Measurements from ENCODE around the gene AFAP1. TPM values are rescaled to one million over a fixed set of nuclear protein-coding genes. Genes with fewer than 3 reads are reported as not detected.

The AFAP1 gene
- total RNA-seq, 1 donor from 2014 or later = 67.9 TPM

DNA sequence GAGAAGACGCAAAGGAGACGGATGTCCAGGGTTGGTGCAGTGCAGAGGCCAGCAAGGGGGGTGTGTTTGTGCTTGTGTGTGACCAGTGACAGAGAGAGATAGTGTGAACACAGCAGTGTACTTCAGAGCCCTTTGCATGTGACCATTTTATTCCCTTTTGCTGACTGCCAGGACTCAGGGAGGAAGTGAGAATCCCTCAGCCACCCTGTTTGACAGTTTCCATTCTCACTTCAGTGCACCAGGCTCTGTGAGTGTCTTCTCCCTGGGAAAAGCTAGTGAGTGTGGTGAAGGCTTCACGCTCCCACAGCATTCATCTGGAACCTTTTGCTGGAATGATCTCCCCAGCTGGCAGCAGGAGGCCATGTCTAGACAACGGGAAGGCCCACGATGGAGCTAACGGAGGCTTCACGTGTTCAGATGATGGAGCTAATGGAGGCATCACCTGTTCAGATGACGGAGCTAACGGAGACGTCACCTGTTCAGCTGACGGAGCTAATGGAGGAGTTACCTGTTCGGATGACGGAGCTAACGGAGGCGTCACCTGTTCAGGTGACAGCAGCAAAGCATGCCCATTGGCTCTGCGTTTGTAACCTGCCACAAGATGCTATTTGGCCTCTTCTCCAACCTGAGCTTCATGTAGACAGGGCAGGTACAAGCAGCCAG, 195.4 kb downstream of the AFAP1 start:
- Histone ChIP-seq H3K9ac (ENCODE audit: low read length) (no peak overlapping the region), H2AFZ (ENCODE audit: low read depth, low read length) (no peak overlapping the region), H3K36me3 (ENCODE audit: insufficient read depth, low read length) (no peaks in the 10 kb centered on the region), H3K9me3 (ENCODE audit: insufficient read depth, low read depth, low read length) (no peaks in the 10 kb centered on the region), H3K27ac (ENCODE audit: low read depth, low read length) (no peak overlapping the region), H3K4me3 (ENCODE audit: insufficient read depth, low read depth, low read length) (no peak overlapping the region), H3K79me2 (ENCODE audit: insufficient read depth, low read length) (no peaks in the 10 kb centered on the region), H3K27me3 (ENCODE audit: insufficient read depth, low read length) (no peaks in the 10 kb centered on the region), H3K4me1 (ENCODE audit: insufficient read depth, low read length) (no peaks in the 10 kb centered on the region), H4K20me1 (ENCODE audit: insufficient read depth, low read length) (peaks cover 10% of the 10 kb centered on the region), H3K4me2 (ENCODE audit: low read length) (no peak overlapping the region)
- DNase-seq (ENCODE audit: low read depth) (no peak), FAIRE-seq (no peak)
- no peak overlapping the region for H3K27ac Mint-ChIP-seq (ENCODE audit: unreplicated experiment)
- H3K4me3 Mint-ChIP-seq (ENCODE audit: unreplicated experiment) = no peak overlapping the region
- no peaks in the 10 kb centered on the region for H3K9me3 Mint-ChIP-seq (ENCODE audit: unreplicated experiment)
- H3K4me1 Mint-ChIP-seq (ENCODE audit: low read depth, unreplicated experiment) = peaks cover 8% of the 10 kb centered on the region
- H3K27me3 Mint-ChIP-seq (ENCODE audit: low read depth, unreplicated experiment) = peaks cover 47% of the 10 kb centered on the region
- no peak for TF ChIP-seq EZH2 (IDR thresholded peaks at IDR 0.05; ENCODE audit: insufficient read depth, low read length)
- H3K36me3 Mint-ChIP-seq (ENCODE audit: low read depth, unreplicated experiment) = peaks cover 10% of the 10 kb centered on the region

DNA sequence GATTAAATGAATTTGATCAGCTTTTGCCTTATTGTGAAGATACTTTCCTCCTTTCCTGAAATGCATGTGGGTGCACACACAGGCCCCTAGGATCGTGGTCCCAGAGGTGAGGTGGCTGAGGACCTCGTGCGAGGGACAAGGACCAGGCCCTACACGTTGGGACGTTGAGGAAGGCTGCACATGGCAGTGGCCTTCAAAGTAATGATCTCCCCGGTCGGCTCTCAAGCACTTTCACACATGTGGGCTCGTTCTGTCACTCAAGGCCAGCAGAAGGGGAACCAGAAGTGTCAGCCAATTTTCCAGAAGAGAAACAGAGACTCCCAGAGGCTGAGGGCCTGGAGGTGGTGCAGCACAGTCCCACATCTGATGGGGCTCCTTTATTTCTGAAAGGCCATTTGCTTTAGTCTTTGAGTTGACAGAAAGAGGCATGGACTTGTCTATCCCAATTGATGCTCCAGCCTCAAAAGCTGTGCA, 196.8 kb downstream of the AFAP1 start:
- Mint-ChIP-seq H3K27me3 (ENCODE audit: low read depth, unreplicated experiment) (peaks cover 46% of the 10 kb centered on the region), H3K4me3 (ENCODE audit: unreplicated experiment) (no peak overlapping the region), H3K9me3 (ENCODE audit: unreplicated experiment) (peaks cover 2% of the 10 kb centered on the region), H3K27ac (ENCODE audit: unreplicated experiment) (no peak overlapping the region), H3K4me1 (ENCODE audit: low read depth, unreplicated experiment) (no peaks in the 10 kb centered on the region), H3K36me3 (ENCODE audit: low read depth, unreplicated experiment) (peaks cover 12% of the 10 kb centered on the region)
- FAIRE-seq (no peak), DNase-seq (ENCODE audit: low read depth) (no peak)
- H3K27ac ChIP-seq (ENCODE audit: low read depth, low read length) = no peak overlapping the region
- H3K9me3 ChIP-seq (ENCODE audit: insufficient read depth, low read depth, low read length) = no peaks in the 10 kb centered on the region
- no peak overlapping the region for H3K4me3 ChIP-seq (ENCODE audit: insufficient read depth, low read depth, low read length)
- H3K36me3 ChIP-seq (ENCODE audit: insufficient read depth, low read length) = no peaks in the 10 kb centered on the region
- no peaks in the 10 kb centered on the region for H3K79me2 ChIP-seq (ENCODE audit: insufficient read depth, low read length)
- H3K27me3 ChIP-seq (ENCODE audit: insufficient read depth, low read length) = no peaks in the 10 kb centered on the region
- no peak overlapping the region for H3K9ac ChIP-seq (ENCODE audit: low read length)
- H3K4me1 ChIP-seq (ENCODE audit: insufficient read depth, low read length) = no peaks in the 10 kb centered on the region
- peaks cover 10% of the 10 kb centered on the region for H4K20me1 ChIP-seq (ENCODE audit: insufficient read depth, low read length)
- H2AFZ ChIP-seq (ENCODE audit: low read depth, low read length) = no peak overlapping the region
- no peak overlapping the region for H3K4me2 ChIP-seq (ENCODE audit: low read length)
- TF ChIP-seq EZH2 (IDR thresholded peaks at IDR 0.05; ENCODE audit: insufficient read depth, low read length) = no peak
- TF ChIP-seq, protein P1, sequence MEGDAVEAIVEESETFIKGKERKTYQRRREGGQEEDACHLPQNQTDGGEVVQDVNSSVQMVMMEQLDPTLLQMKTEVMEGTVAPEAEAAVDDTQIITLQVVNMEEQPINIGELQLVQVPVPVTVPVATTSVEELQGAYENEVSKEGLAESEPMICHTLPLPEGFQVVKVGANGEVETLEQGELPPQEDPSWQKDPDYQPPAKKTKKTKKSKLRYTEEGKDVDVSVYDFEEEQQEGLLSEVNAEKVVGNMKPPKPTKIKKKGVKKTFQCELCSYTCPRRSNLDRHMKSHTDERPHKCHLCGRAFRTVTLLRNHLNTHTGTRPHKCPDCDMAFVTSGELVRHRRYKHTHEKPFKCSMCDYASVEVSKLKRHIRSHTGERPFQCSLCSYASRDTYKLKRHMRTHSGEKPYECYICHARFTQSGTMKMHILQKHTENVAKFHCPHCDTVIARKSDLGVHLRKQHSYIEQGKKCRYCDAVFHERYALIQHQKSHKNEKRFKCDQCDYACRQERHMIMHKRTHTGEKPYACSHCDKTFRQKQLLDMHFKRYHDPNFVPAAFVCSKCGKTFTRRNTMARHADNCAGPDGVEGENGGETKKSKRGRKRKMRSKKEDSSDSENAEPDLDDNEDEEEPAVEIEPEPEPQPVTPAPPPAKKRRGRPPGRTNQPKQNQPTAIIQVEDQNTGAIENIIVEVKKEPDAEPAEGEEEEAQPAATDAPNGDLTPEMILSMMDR (IDR thresholded peaks at IDR 0.05; ENCODE audit: insufficient read depth, low read depth, low read length) = no peak

DNA sequence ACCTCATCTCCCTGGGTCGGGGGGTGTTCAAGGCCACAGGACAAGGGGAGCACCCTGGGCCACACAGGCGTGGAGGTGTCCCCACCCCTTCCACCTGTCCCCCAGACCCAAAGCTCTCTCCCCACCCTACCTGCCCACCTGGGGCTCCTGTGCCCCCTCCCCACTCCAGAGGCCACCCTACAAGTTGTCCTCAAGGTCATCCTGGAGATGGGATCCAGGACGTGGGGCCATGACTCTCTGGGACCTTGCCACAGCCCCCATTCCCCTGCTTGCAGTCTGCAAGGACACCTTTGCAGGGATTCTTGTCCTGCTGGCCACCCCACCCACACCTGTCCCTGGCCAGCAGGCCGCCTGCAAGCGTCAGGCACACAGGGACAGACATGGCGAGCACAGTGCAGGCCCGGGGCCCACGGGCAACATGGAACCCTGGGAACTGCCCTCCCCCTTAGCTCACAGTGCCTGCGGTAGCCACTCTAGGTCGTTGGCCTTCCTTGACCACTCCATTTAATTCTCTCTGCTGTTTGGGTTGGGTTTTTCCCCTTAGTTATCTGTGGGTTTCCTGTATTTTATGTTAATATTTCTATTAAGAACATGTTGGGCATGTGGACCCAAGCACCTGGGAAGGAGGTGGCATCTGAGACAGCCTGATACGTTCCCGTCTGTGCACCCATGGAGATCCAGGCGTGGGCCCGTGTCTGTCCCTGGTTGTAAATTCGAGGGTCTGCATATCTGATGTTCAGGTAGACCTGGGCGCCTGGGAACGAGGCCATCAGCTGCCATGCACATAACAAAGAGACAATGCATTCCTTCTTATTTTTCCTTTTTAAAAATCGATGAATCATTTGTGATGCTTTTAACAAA, 197.5 kb downstream of the AFAP1 start:
- no peaks in the 10 kb centered on the region for H3K4me1 Mint-ChIP-seq (ENCODE audit: low read depth, unreplicated experiment)
- Histone ChIP-seq H3K4me1 (ENCODE audit: insufficient read depth, low read length) (no peaks in the 10 kb centered on the region), H3K27me3 (ENCODE audit: insufficient read depth, low read length) (no peaks in the 10 kb centered on the region), H3K9ac (ENCODE audit: low read length) (no peak overlapping the region), H4K20me1 (ENCODE audit: insufficient read depth, low read length) (peaks cover 10% of the 10 kb centered on the region), H3K4me3 (ENCODE audit: insufficient read depth, low read depth, low read length) (no peak overlapping the region), H2AFZ (ENCODE audit: low read depth, low read length) (no peak overlapping the region), H3K9me3 (ENCODE audit: insufficient read depth, low read depth, low read length) (no peaks in the 10 kb centered on the region), H3K36me3 (ENCODE audit: insufficient read depth, low read length) (no peaks in the 10 kb centered on the region), H3K79me2 (ENCODE audit: insufficient read depth, low read length) (no peaks in the 10 kb centered on the region), H3K27ac (ENCODE audit: low read depth, low read length) (no peak overlapping the region), H3K4me2 (ENCODE audit: low read length) (no peak overlapping the region)
- peaks cover 39% of the 10 kb centered on the region for H3K27me3 Mint-ChIP-seq (ENCODE audit: low read depth, unreplicated experiment)
- H3K9me3 Mint-ChIP-seq (ENCODE audit: unreplicated experiment) = peaks cover 2% of the 10 kb centered on the region
- no peak for FAIRE-seq
- no peak for TF ChIP-seq EZH2 (IDR thresholded peaks at IDR 0.05; ENCODE audit: insufficient read depth, low read length)
- TF ChIP-seq, protein P1 (IDR thresholded peaks at IDR 0.05; ENCODE audit: insufficient read depth, low read depth, low read length) = no peak
- H3K4me3 Mint-ChIP-seq (ENCODE audit: unreplicated experiment) = no peak overlapping the region
- DNase-seq (ENCODE audit: low read depth) = no peak
- peaks cover 12% of the 10 kb centered on the region for H3K36me3 Mint-ChIP-seq (ENCODE audit: low read depth, unreplicated experiment)
- no peak overlapping the region for H3K27ac Mint-ChIP-seq (ENCODE audit: unreplicated experiment)

Data from astrocyte (in vitro differentiated cells and primary cell).